Inferior parietal cortex (tissue), 1 donor: Measurements from ENCODE around the gene DDX5.
"Not testable (repeated sequence)": the region's sequence is repeated elsewhere in the genome, so short reads cannot be mapped to it uniquely, and the experiment has no call there.

Experiments used
- DNase-seq: peaks from one replicate; pipeline ENCODE4 v3.0.0-alpha.2; 2016; ENCODE audit errors: extremely low spot score

Gene DDX5

DNA sequence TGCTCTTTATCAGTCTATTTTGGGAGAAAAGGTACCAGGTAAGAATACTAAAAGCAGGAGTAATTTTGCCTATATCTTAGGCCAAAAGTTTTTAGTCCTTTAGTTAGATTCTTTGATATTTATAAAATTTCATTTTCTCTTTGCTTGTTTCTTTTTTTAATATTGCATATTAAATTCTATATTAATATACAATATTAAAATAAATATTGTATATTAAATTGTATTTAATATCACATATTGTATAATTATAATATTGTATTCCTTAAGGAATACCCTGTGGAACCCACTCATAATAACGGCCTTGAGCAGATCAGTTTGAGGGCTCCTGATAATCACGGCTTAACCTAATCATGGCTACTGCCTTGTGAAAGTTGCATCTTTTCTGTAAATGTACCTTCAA is 2.6 kb upstream of the DDX5 start:
- DNase-seq: no peak

DNA sequence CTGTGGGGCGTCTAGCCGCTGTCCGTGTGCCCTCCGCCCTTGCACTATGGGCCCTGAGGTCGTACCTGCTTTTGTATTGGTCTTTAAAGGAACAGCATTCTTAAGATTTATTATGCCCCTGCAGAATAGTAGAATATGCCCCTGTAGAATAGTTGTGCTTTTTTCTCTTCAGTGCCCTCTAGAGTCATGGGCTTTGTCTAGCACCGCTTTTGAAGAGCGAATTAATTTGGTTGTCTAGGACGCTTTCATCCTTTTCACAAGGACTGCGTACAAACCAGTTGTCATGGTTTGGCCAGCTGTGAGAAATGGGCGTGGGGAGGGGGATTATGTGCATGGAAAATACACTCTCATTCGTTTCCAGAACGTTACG is 1.3 kb upstream of the DDX5 start:
- DNase-seq: peak; percentile 72

DNA sequence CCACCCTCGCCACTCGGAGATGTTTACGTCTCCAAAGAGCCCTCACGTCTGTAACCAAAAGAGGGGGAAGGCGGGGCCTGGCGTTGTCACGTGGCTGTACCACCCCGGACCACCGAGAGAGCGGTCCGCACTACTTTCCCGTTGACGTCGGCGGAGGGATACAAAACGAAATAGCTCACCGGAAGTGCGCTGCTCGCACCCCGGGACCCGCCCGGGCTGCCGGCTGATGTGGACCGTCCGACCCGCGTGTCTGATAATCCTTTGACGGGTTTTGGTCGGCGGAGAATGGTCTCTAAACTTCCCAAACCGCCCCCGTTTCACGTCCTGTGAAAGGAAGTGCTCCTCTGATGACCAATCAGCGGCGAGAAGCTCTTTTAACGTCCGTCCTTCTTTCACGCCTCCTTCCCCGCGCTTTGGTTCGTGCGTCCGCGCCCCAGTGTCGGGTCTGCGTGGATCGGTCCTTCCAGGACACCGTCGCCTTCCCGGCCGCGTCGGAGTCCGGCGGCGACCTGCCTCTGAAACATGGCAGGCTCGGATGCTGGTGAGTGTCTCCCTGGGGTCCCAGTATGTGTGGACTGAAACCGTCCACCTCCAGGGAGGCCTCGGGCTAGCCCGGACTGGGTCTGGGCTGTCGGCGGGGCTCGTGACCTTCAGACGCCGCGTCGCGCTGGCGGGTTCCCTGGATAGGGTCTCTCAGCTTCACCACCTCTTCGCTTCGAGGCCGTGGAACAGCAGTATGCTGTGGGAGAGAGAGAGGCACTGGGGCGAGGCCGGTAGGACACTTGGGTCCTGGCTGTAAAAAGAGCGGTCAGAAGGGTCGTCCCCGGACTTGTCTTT is 705 bp upstream of the DDX5 start, which contains the start of gene CEP95:
TSS of gene CEP95 (plus strand) at position 402 of the 837 bp plus-strand sequence. CDS start at position 523, 121 bp downstream.
- peak; percentile 93 for DNase-seq

DNA sequence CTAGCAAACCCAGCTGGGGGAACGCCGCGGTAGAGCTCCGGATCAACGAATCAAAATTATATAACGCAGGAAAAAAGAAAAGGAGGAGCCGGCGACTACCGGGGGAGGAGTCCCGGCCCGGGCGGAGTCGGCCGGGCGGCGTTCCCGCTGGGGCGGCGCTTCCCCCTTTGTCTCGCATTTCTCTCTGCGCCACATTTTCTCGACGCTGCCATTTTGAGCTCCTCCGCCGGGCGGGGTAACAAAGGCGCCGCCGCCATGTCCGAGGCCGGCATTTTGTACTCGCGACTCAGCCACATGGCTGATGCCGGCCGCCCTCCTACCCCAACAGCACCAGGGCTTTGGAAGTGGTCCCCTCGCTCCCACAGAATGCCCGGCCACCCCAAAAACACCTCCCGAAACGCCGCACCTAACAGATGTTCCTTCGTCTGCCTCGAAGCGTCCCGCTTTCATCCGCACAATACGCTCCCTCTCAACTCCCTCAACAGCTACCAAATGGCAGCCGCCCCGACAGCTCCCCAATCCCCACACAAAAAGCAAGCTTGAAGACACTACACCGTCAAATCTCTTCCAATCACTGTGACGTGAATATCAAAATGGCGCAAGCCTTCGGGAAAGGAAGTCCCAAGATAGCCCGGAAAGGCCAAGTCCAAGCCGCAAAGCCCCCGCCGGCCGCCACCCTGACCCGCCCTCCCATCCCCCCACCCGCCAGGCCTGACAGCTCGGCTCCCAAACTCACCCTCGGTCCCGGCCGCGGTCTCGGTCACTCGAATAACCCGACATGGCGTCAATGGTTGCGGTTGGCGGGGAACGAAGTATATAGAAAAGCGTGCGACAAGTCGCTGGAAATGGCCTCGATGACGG is 519 bp downstream of the DDX5 start:
- DNase-seq: peak; percentile 91

DNA sequence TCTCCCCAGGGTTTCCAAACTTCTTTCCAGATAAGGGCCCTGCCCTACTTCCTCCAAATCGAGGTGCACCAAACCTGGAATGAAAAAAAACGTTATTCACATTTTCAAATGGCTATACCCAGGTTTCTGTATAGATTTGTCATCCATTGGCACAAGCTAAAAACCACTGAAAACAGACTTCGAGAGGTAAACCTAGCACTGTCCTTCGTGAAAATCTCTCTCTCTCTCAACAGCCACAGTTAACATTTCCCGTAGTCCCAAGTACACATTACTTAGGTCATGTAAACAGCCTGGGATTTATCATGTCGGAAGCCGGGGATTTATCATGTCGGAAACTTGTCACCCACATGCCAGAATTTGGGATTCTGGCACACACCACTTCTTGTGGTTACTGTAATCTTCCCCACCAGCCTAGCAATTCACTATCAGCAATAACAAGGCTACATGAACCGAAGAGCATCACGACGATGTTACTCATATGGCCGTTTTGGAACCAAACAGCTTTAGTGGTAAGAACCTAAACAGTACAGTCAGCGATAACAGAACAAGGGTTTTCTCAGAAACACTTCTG is 1.2 kb downstream of the DDX5 start:
- peak; percentile 13 for DNase-seq

DNA sequence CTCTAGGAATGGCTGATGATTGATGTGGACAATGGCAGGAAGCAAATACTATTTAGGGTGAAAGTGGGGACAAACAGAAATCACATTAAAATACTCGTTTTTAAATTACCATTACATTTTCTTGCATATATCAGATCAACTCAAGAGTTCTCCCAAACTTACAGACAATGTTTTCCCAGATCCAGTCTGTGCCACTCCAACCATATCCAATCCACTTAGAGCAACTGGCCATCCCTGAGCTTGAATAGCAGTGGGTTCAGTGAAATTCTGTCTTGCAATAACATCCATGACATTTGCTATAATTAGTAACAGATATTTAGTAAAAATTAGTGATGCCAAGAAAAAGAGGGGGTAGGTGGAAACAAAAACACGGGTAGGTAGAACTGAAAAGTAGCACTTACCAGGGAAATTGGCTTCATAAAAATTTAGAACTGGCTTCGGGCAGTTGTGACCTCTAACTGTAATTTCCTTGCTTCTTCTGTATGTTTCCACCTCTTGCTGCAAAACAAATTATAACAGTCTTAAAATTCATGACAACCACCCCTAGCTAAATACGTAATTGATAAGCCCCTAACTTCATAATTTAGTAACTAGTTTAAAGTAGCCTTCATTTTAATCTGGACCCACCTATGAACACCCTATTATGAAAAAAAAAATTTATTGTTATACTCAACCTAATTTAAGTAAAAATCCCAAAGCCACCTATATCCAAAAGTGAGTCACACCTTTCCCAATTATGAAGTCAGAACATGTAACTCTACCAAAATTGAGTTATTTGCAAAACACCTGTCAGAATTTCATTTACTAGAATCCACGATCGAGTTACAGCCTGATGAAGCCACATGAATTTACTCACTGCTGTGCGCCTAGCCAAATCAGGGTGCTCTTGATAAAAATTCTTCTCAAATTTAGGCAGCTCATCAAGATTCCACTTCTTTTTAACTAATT is 2.0 kb downstream of the DDX5 start:
- no peak for DNase-seq

DNA sequence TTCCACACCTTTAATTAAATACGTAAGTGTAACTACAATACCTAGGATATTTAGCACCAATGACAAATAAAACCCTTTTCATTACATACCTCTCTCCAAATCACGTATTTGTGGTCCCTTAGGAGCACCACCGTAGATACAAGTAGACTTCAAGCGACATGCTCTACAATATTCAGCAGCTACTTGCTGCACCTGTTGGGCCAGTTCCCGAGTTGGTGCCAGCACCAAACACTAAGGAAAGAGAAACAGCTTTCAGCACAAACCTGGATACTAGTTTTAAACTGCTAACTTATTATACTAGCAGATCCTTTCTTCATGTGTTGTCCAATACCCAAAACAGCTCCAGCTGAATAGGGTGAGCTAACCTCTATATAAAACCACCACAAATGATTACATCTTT is 2.7 kb downstream of the DDX5 start:
- no peak for DNase-seq

DNA sequence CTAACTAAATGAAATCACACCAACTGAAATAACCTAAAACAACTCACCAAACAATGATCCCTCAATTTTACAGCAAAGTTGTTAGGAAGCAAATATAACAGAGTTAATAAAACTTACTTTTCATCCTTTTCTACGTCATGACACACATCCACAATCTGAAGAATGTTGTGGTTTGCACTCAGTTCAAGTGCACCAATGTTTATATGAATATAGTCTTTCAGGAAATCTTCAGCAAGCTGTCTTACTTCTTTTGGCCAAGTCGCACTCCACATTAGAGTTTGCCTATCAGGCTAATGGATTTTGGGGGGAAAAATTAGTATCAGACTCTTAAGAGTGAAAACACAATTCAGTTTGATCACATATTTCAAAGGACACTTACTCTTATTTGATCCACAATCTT is 3.3 kb downstream of the DDX5 start:
- DNase-seq: no peak

DNA sequence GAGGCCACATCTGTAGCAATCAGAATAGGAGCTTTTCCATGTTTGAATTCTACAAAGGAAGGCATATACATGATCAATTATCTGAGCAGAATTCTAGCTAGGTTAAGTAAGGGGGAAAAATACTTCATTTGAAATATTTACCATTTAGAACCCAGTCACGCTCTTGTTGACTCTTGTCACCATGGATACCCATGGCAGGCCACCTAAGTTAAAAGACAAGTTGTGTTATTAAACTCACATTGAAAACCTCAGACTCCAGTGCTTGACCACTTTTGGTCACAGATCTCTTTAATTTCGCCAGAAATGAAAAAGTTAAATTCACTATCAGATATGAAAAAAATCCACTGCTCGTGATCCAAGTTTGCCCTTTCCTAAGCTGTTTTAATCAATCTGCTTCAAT is 4.1 kb downstream of the DDX5 start:
- no peak for DNase-seq

DNA sequence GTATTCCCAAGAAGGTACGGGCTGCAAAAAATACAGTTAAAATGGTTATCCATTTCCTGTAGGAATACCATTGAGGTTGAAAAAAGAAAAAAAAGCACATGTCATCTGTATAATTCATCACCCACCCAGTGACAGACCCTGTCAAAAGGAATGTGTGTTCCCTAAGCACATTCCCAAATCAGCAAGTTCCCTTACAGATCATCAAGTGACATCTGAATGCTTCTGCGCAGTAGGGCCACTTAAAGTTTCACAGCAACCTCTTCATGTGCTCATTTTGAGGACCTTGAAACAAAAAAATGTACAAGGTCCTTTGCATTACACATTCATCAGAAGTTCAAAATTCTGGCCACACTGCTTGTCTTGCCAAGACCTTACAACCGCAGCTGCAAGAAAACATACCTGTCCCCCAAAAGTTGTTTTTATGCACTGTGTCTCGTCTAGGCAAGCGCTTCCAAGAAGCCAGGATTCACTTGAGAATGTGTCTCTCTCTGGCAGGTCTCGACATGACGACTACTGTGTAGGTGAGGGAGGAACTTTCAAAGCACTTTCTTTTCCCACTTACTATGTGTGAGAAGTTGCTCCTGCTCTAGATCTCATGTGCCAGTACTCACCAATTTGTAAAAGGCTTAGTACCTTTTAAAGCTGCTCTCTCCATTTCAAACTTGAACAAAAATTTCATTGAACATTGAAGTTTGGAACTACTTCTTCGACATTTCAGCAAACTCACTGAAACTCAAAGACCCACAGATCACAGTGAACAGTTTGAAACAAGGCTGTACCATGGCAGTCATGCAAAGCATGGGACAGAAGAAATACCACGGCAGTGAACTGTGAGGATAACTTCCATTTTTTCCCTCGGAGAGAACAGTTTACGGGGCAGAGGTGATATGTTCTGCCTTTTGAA is 5.0 kb downstream of the DDX5 start:
- DNase-seq: no peak

DNA sequence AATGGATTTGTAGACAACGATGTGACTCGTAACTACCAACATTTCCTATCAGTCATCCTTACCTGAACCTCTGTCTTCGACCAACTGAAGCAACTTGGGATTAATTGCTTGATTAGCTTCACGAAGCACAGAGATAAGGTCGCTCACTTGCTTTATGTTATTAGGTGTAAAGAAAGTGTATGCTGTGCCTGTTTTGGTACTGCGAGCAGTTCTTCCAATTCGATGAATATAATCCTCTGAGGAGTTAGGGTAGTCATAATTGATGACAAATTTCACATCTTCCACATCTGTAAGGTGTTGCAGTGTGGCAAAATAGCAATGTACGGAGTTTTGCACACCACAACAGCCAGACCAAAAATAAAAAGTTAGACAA is 5.6 kb downstream of the DDX5 start:
- no peak for DNase-seq

DNA sequence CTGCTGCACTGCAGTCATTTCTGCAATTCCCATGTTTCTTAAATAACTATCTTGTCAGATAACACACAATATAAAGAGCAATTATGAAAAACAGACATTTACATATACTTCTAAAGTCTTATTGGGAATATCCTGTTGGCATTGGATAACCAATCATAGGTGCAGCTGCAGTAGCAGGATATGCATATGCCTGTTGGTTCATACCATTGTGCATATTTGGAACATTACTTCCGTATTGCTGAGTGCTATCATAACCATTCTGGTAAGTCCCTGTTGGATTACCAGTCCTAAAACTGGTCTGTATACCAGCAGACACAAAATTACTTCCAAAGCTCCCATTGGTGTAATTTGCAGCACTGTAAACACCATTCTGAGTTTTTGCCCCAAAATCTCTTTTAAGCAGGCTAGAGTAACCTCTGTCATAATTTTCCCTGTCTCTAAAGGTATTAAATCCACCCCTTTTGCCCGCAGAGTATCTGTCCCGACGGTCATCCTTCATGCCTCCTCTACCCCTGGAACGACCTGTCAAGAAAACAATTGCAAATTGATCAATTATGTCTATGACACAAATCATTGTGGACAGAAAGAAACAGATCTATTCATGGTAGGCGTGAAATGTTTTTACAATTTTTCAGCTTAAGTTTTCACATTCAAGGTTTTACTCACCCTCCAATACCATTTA is 6.1 kb downstream of the DDX5 start:
- DNase-seq: no peak

DNA sequence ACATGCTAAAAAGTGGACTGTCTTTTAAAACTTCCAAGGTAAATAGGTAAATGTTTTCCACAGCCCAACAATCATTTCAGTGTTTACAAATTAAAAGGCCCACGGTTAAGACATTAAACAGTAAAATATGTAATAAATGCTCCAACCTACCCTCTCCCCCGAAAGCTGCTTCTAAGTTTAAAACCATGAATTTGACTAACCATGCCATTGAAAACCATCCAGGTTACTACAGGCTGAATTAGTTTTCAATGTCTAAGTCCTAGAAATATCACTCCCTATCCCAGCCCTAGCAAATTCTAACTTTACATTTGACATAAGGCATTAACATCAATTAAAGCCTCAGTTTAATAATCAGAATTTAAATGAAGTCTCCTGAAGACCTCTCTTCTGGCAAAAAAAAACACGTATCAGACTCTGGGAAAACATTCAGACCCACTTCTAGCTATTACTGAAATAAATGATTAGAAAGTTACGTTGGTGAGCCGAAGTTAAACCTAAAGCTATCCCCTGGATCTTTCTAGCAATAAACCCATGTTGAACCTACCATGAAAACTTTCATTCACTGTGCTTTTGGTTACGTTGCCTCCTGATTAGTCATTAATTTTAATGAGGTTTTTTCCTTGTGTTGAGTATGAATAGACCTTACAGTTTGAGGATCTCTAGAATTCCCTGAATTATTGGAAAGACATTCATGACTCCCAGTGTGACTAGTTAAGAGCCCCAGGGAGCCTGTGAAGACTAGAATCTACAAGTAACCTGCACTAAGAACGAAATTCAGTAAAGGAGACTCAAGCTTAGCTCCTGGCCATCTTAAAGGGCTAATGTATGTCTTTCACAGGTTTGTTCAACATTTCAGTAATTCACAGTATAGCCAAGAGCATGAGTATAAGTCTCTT is 7.5 kb downstream of the DDX5 start:
- no peak for DNase-seq

DNA sequence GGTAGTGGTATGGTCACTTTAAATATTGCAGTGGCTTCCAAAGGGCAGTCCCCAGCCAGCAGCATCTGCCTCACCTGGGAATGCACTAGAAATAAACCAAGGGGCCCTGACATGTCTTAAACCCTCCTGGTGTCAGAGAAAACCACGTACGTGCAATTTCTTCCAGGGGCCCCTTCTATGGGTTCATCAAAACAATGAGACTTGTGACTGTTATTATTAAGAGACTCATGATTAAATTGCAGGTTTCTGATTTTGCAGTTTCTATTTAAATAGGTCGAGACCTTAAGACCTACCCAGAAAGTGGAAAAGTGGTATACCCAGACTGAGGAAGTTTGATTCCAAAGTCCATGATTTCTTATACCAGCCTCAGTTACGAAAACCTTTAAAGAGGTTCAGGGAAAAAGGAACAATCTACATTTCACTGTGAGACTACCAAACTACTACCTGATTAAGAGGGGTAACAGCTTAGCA is 8.5 kb downstream of the DDX5 start:
- no peak for DNase-seq

DNA sequence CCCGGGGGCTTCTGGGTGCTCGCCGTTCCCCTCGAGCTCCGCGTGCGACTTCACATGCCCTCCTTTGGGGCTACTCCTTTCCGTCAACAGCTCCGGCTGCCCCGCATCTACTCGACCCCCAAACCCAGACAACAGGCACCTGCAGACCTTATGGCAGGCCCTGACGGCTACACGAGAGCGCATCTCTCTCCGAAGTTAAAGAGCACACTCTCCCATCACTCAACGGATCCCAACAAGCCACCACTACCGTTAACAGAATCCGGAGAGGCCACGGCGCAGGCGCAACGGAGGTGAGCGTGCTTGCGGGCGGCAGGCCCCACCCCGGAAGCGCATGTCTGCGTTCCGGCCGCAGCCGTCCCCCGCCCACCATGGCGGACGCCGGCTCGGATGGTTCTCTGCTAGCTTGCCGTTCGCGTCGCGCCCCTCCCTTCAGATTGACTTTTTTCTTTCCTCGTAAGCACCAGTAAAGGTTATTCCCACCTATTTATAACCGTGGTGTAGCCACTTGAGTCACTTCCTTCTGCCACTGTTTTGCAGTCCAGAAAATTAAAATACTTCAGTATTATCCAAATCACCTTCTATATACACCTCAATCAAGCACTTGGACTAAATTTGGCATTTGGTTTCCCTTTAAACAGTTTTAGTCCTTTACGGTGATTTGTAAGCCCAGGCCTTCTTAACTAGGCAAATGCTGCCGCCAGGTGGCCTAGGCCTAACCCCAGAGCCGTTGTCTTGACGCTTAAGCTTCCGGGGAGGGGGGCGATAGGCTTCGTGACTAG is 9.1 kb downstream of the DDX5 start, which contains the start of gene POLG2:
TSS of gene POLG2 (minus strand) at position 269 of the 779 bp plus-strand sequence. CDS start at position 183, 86 bp downstream.
- DNase-seq: peak; percentile 96

DNA sequence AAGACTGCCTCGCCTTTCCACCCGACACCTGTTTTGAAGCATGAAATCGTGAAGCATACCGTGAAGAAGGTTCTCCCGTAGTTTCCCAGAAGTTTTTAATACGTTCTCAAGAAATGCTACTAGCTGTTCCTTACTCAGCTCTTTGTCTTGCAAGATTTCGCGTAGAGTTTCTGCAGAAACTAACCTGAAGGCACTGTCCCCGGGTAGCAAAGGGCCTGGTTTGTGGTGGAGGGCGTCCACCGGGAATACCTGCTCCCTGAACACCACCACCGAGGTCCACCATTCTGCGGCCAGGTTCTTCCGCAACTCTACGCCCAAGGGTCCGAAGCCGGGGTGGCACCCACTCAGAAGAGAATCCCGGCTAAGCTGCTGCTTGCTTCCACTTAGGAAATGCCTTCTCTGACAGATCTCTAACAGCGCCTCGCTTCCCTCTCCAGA is 9.7 kb downstream of the DDX5 start:
- DNase-seq: no peak

DNA sequence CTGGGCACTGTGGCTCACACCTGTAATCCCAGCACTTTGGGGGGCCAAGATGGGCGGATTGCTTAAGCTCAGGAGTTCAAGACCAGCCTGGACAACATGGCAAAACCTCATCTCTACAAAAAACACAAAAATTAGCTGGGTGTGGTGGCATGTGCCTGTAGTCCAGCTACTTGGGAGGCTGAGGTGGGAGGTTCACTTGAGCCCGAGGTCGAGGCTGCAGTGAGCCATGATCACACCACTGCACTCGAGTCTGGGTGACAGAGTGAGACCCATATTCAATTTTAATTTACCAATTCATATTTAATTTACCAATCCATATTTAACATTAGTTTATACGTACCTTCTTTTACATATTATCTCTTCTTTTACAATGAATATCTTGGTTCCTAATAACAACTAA is 10.8 kb downstream of the DDX5 start:
- DNase-seq: not testable (repeated sequence)

DNA sequence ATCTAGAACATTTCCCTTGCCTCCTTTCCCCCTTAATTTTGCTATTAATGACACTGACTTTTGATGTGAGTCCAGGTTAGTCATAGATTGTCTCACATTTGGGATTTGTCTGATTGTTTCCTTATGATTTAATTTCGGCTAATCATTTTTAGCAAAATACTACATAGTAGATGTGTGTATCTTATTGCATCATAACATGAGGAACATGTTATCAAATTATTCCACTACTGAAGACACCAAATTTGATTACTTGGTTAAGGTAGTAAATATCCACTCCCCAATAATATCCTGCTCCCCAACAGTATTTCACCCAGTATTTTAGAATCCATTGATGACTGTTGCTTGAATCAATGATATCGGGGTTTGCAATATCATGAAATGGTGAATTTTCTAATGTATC is 12.0 kb downstream of the DDX5 start:
- DNase-seq: no peak
